Glutamatergic neuron (in vitro differentiated cells): ENCODE data around the gene ZDHHC19. TPM values are rescaled to one million over a fixed set of nuclear protein-coding genes. Genes with fewer than 3 reads are reported as not detected.

Experiments
- DNase-seq: peaks from one replicate; pipeline ENCODE4 v3.0.0; 2022
- H3K27ac Mint-ChIP-seq: one replicate; pipeline ENCODE4 v1.8.0; 2020; ENCODE audit warnings: mild to moderate bottlenecking, mixed read lengths, inconsistent platforms; ENCODE audit not compliant: unreplicated experiment
- H3K27me3 Mint-ChIP-seq: one replicate; pipeline ENCODE4 v1.8.0; 2020; ENCODE audit warnings: mild to moderate bottlenecking, moderate library complexity, mixed read lengths, inconsistent platforms; ENCODE audit not compliant: unreplicated experiment
- H3K36me3 Mint-ChIP-seq: one replicate; pipeline ENCODE4 v1.8.0; 2020; ENCODE audit warnings: mild to moderate bottlenecking, mixed read lengths, inconsistent platforms; ENCODE audit not compliant: unreplicated experiment
- H3K4me1 Mint-ChIP-seq: one replicate; pipeline ENCODE4 v1.8.0; 2020; ENCODE audit warnings: mild to moderate bottlenecking, low read depth, mixed read lengths, inconsistent platforms; ENCODE audit not compliant: unreplicated experiment
- H3K4me3 Mint-ChIP-seq: one replicate; pipeline ENCODE4 v1.8.0; 2020; ENCODE audit warnings: mild to moderate bottlenecking, mixed read lengths, inconsistent platforms; ENCODE audit not compliant: unreplicated experiment
- H3K9me3 Mint-ChIP-seq: one replicate; pipeline ENCODE4 v1.8.0; 2020; ENCODE audit warnings: mild to moderate bottlenecking, moderate library complexity, mixed read lengths, inconsistent platforms; ENCODE audit not compliant: unreplicated experiment
- total RNA-seq: library from RNA; stranded (reverse); fragmentation: NEBNext Ultra II Directional; extraction: Animal tissue kit (Norgen Biotek cat#: 25700); gene quantifications from one replicate; pipeline ENCODE4 v1.2.1, GENCODE V29; 2021; ENCODE audit not compliant: unreplicated experiment
- TF ChIP-seq, protein P1 (sequence below): fragments of 200-600 bp; sonication (generic); IDR thresholded peaks from one replicate; pipeline ENCODE4 v1.5.0; 2021; ENCODE audit not compliant: partially characterized antibody, unreplicated experiment

The ZDHHC19 gene
- total RNA-seq, 1 donor from 2014 or later: 1.2 TPM

DNA sequence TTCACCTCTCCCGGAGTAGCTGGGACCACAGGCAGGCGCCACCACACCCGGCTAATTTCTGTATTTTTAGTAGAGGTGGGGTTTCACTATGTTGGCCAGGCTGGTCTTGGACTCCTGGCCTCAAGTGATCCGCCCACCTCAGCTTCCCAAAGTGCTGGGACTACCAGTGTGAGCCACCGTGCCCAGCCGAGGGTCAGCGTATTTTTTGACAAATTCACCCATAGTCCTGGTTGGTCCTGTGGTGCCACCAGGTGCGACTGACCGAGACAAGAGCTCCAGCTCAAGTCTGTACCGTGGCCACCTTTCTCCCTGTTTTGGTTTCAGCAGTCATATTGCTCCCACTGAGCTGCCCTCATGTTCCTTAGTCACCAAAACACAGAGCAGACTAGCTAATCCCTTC, 13.9 kb upstream of the ZDHHC19 start:
- no peak overlapping the region for H3K4me3 Mint-ChIP-seq
- TF ChIP-seq, protein P1, sequence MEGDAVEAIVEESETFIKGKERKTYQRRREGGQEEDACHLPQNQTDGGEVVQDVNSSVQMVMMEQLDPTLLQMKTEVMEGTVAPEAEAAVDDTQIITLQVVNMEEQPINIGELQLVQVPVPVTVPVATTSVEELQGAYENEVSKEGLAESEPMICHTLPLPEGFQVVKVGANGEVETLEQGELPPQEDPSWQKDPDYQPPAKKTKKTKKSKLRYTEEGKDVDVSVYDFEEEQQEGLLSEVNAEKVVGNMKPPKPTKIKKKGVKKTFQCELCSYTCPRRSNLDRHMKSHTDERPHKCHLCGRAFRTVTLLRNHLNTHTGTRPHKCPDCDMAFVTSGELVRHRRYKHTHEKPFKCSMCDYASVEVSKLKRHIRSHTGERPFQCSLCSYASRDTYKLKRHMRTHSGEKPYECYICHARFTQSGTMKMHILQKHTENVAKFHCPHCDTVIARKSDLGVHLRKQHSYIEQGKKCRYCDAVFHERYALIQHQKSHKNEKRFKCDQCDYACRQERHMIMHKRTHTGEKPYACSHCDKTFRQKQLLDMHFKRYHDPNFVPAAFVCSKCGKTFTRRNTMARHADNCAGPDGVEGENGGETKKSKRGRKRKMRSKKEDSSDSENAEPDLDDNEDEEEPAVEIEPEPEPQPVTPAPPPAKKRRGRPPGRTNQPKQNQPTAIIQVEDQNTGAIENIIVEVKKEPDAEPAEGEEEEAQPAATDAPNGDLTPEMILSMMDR: no peak
- DNase-seq: no peak
- H3K9me3 Mint-ChIP-seq: peaks cover 1% of the 10 kb centered on the region
- H3K27me3 Mint-ChIP-seq: peaks cover 3% of the 10 kb centered on the region
- peaks cover 5% of the 10 kb centered on the region for H3K4me1 Mint-ChIP-seq
- H3K36me3 Mint-ChIP-seq: no peaks in the 10 kb centered on the region
- no peak overlapping the region for H3K27ac Mint-ChIP-seq

DNA sequence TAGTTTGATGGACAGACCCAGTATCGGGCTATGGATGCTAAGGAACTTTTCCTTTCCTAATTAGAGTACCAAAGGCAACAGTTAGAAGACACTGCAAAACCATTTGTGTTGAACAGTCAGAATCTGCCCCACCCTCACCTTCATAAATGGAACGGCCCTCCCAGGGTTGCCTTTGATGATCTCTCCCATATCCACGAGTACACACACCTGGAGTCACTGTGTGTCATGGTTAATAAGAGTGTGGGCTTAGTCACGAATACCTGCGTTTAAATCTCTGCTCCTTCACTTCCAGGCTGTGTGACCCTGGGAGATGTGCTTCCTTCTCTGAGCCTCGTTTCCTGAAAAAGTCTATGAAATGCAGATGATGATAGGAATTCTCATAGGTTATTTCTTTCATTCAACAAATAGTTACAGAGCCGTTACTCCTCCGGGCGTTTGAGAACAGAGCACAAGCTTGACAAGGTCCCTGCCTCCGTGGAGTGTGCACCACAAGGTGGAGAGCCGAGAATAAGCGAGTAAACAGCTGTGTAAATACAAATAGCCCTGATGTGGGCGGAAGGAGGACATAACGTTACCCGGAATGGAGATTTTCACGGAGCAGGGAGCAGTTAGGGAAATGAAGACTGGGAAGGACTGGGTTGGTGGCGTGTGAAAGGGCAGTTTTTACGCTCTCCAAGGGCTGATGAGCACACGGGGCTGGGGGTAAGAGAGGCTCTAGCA, 11.8 kb upstream of the ZDHHC19 start:
- Mint-ChIP-seq H3K9me3 (peaks cover 3% of the 10 kb centered on the region), H3K36me3 (no peaks in the 10 kb centered on the region), H3K27me3 (peaks cover 3% of the 10 kb centered on the region), H3K4me3 (no peak overlapping the region), H3K4me1 (peaks cover 11% of the 10 kb centered on the region), H3K27ac (no peak overlapping the region)
- no peak for DNase-seq
- TF ChIP-seq, protein P1: no peak

DNA sequence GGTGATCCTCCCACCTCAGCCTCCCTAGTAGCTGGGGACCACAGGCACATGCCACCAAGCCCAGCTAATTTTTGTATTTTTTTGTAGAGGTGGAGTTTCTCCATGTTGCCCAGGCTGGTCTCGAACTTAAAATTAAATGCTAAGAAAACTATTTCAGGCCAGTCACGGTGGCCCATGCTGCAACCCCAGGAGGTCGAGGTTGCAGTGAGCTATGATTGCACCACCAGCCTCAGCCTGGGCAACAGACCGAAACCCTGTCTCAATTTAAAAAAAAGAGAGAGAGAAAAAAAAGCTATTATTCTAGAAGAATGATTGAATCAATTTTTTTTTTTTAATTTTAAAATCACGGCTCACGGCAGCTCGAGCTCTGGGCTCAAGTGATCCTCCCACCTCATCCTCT, 9.8 kb upstream of the ZDHHC19 start:
- H3K9me3 Mint-ChIP-seq: peaks cover 1% of the 10 kb centered on the region
- H3K27me3 Mint-ChIP-seq: peaks cover 3% of the 10 kb centered on the region
- TF ChIP-seq, protein P1: no peak
- H3K4me1 Mint-ChIP-seq: peaks cover 6% of the 10 kb centered on the region
- DNase-seq: no peak
- no peak overlapping the region for H3K27ac Mint-ChIP-seq
- H3K4me3 Mint-ChIP-seq: no peak overlapping the region
- H3K36me3 Mint-ChIP-seq: no peaks in the 10 kb centered on the region

DNA sequence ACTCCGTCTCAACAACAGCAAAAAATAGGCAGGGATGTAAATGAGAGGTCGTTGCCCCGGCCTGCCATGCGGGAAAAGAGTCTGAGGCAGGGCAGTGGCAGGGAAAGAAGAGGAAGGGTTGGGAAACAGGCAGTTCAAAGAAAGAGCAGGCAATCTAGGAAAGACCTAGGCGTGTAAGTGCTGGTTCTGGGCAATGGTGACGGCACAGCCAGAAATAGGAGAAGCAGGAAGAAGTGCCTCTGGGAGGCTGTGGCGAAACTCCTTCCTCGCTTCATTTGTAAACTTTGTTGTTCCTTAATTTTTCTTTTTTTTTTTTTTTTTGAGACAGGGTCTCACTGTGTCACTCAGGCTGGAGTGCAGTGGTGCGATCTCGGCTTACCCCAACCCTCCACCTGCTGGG, 9.4 kb upstream of the ZDHHC19 start:
- Mint-ChIP-seq H3K36me3 (no peaks in the 10 kb centered on the region), H3K4me1 (peaks cover 6% of the 10 kb centered on the region), H3K27me3 (peaks cover 3% of the 10 kb centered on the region), H3K4me3 (no peak overlapping the region), H3K27ac (no peak overlapping the region), H3K9me3 (peaks cover 1% of the 10 kb centered on the region)
- DNase-seq: no peak
- TF ChIP-seq, protein P1: no peak

DNA sequence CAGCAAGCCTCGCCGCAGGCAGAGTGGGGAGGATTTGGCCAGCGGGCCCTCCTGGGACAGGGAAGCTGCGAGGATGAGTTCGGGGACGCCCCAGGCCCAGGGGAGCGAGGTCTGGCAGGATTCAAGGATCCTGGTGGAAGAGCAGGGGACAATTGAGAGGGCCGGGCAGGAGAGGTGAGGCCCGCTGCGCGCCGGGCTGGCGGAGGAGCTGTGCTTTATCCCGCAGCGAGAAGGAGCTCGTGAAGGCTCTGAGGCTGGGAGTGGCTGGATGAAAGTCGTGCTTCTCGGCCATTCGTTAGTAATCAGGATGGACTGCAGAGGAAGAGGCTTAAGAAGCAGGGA, 8.7 kb upstream of the ZDHHC19 start:
- peaks cover 1% of the 10 kb centered on the region for H3K9me3 Mint-ChIP-seq
- H3K36me3 Mint-ChIP-seq: no peaks in the 10 kb centered on the region
- peaks cover 6% of the 10 kb centered on the region for H3K4me1 Mint-ChIP-seq
- peaks cover 3% of the 10 kb centered on the region for H3K27me3 Mint-ChIP-seq
- H3K4me3 Mint-ChIP-seq: no peak overlapping the region
- DNase-seq: no peak
- TF ChIP-seq, protein P1: no peak
- no peak overlapping the region for H3K27ac Mint-ChIP-seq
